Measurements from ENCODE around the gene ZNF460.

Gene ZNF460

GRCh38 chr19:57327993-57328392 lies 47.7 kb downstream of the ZNF460 start:
- TF ChIP-seq, protein P1, sequence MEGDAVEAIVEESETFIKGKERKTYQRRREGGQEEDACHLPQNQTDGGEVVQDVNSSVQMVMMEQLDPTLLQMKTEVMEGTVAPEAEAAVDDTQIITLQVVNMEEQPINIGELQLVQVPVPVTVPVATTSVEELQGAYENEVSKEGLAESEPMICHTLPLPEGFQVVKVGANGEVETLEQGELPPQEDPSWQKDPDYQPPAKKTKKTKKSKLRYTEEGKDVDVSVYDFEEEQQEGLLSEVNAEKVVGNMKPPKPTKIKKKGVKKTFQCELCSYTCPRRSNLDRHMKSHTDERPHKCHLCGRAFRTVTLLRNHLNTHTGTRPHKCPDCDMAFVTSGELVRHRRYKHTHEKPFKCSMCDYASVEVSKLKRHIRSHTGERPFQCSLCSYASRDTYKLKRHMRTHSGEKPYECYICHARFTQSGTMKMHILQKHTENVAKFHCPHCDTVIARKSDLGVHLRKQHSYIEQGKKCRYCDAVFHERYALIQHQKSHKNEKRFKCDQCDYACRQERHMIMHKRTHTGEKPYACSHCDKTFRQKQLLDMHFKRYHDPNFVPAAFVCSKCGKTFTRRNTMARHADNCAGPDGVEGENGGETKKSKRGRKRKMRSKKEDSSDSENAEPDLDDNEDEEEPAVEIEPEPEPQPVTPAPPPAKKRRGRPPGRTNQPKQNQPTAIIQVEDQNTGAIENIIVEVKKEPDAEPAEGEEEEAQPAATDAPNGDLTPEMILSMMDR (IDR thresholded peaks at IDR 0.05; ENCODE audit: insufficient read depth, low read depth, low read length, missing control alignments): no peak
- DNase-seq (ENCODE audit: low read depth): no peak
- H3K4me3 ChIP-seq (ENCODE audit: low read depth, low read length): no peak overlapping the region

DNA sequence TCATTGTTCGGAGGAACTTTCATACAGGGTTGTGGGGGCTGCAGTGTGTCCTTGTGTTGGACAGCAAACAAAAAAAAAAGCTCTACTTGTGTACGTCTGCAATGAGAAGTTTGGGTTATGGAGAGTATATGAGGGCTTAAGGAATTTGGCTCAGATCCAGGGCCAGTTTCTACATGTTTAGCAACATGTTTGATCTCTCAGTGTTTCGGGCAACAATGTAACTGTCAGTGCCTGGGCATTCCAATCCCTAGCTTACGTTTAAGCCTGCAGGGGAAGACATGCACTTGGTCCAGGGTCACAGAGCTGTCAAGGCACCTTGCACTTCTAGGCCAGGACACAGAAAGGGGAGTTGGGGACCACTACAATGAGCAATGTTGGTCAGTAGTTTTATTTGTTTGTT lies 53.9 kb downstream of the ZNF460 start:
- TF ChIP-seq, protein P1 (IDR thresholded peaks at IDR 0.05; ENCODE audit: insufficient read depth, low read depth, low read length, missing control alignments): no peak
- no peak for DNase-seq (ENCODE audit: low read depth)
- no peak overlapping the region for H3K4me3 ChIP-seq (ENCODE audit: low read depth, low read length)

- TF ChIP-seq, protein P1 (IDR thresholded peaks at IDR 0.05; ENCODE audit: insufficient read depth, low read depth, low read length, missing control alignments): no peak
- H3K4me3 ChIP-seq (ENCODE audit: low read depth, low read length): no peak overlapping the region
- no peak for DNase-seq (ENCODE audit: low read depth)
Observed at GRCh38 chr19:57338877-57339276, 58.6 kb downstream of the ZNF460 start.

DNA sequence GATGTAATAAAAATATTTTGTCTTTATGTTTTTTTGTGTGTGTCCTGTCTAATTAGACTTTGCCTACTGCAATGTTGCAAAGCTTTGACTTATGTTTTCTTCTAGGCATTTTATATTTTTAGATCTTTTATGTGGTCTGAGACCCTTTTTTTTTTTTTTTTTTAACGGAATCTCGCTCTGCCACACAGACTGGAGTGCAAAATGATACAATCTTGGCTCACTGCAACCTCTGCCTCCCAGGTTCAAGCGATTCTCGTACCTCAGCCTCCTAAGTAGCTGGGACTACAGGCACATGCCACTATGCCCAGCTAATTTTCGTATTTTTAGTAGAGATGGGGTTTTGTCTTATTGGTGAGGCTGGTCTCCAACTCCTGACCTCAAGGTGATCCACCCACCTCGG lies 62.3 kb downstream of the ZNF460 start:
- TF ChIP-seq, protein P1 (IDR thresholded peaks at IDR 0.05; ENCODE audit: insufficient read depth, low read depth, low read length, missing control alignments): no peak
- H3K4me3 ChIP-seq (ENCODE audit: low read depth, low read length): no peak overlapping the region
- DNase-seq (ENCODE audit: low read depth): no peak

All from GM12865 (cell line).